ENCODE data around the gene RAB3C. TPM values are rescaled to one million over a fixed set of nuclear protein-coding genes. Genes with fewer than 3 reads are reported as not detected.

Gene RAB3C
- total and polyA plus RNA-seq, 10 donors, result 0.06 to 2.0 (median 0.21) TPM; not detected in 2

- no peaks in the 10 kb centered on the region for H3K27me3 ChIP-seq (replicated peaks in 1 of 7)
- H3K4me3 ChIP-seq, result no peak overlapping the region
- peaks cover 0 to 26% (median 7%) of the 10 kb centered on the region in 6 donors for H3K4me1 ChIP-seq
- WGBS, 5 donors, result 85 to 93% (median 90%) methylated on average over 4 of the region's 4 CpGs
- no peaks in the 10 kb centered on the region for H3K9me3 ChIP-seq
- no peaks in the 10 kb centered on the region for H3K36me3 ChIP-seq
- intact Hi-C loops (cut with DNase I; ENCODE audit: low total_unique reads), result loop anchor here (10.0 kb wide), 1 partner anchor 287 kb away; no protein-coding TSS in a partner anchor
- TF ChIP-seq POLR2A (IDR thresholded peaks at IDR 0.05) (no peak), CTCF (IDR thresholded peaks at IDR 0.05 in 8 of 11, conservative IDR thresholded peaks at IDR 0.05 in 3 of 11) (no peak), POLR2AphosphoS5 (IDR thresholded peaks at IDR 0.05) (no peak)
- H3K27ac ChIP-seq, result peak overlapping the region in 5 of 8 donors; percentile 43 to 75 (median 49)
- no peak for DNase-seq
Observed at GRCh38 chr5:58887311-58887710, 304.4 kb downstream of the RAB3C start.

- no peak for DNase-seq
- Histone ChIP-seq H3K4me1 (peaks cover 0 to 26% (median 7%) of the 10 kb centered on the region in 6 donors), H3K27ac (peak overlapping the region in 7 of 8 donors; percentile 26 to 75 (median 49)), H3K27me3 (replicated peaks in 1 of 7) (no peaks in the 10 kb centered on the region), H3K36me3 (no peaks in the 10 kb centered on the region), H3K9me3 (no peaks in the 10 kb centered on the region), H3K4me3 (no peak overlapping the region)
- peak in 2 of 3 donors; percentile 49 to 63 for TF ChIP-seq POLR2AphosphoS5 (IDR thresholded peaks at IDR 0.05)
- TF ChIP-seq CTCF (IDR thresholded peaks at IDR 0.05 in 8 of 11, conservative IDR thresholded peaks at IDR 0.05 in 3 of 11), result no peak
- intact Hi-C loops (cut with DNase I; ENCODE audit: low total_unique reads), result loop anchor here (10.0 kb wide), 1 partner anchor 287 kb away; no protein-coding TSS in a partner anchor
- 53 to 63% (median 57%) methylated on average over 7 of the region's 7 CpGs for WGBS, 5 donors
Observed at GRCh38 chr5:58887721-58888409, 305.0 kb downstream of the RAB3C start.

- H3K4me1 ChIP-seq, result peaks cover 0 to 26% (median 7%) of the 10 kb centered on the region in 6 donors
- no peaks in the 10 kb centered on the region for H3K27me3 ChIP-seq (replicated peaks in 1 of 7)
- peak overlapping the region in 5 of 8 donors; percentile 49 to 73 (median 68) for H3K27ac ChIP-seq
- H3K36me3 ChIP-seq, result no peaks in the 10 kb centered on the region
- WGBS, 5 donors, result 90 to 97% (median 94%) methylated on average over 12 of the region's 12 CpGs
- no peak for DNase-seq
- H3K9me3 ChIP-seq, result no peaks in the 10 kb centered on the region
- no peak for TF ChIP-seq POLR2A (IDR thresholded peaks at IDR 0.05)
- no peak for TF ChIP-seq CTCF (IDR thresholded peaks at IDR 0.05 in 8 of 11, conservative IDR thresholded peaks at IDR 0.05 in 3 of 11)
- no peak for TF ChIP-seq POLR2AphosphoS5 (IDR thresholded peaks at IDR 0.05)
- H3K4me3 ChIP-seq, result no peak overlapping the region
- intact Hi-C loops (cut with DNase I; ENCODE audit: low total_unique reads), result loop anchor here (5.0 kb wide), 1 partner anchor 117 kb away; no protein-coding TSS in a partner anchor
Observed at GRCh38 chr5:58890265-58890664, 307.4 kb downstream of the RAB3C start.

- intact Hi-C loops (cut with DNase I; ENCODE audit: low total_unique reads), result loop anchor here (5.0 kb wide), 1 partner anchor 117 kb away; no protein-coding TSS in a partner anchor
- Histone ChIP-seq H3K36me3 (no peaks in the 10 kb centered on the region), H3K27ac (peak overlapping the region in 7 of 8 donors; percentile 6 to 73 (median 67))
Observed at GRCh38 chr5:58890701-58891085, 307.8 kb downstream of the RAB3C start.

More at GRCh38 chr5:58890701-58891085, 307.8 kb downstream of the RAB3C start:
- Histone ChIP-seq H3K4me1 (peaks cover 0 to 26% (median 7%) of the 10 kb centered on the region in 6 donors), H3K9me3 (no peaks in the 10 kb centered on the region), H3K27me3 (replicated peaks in 1 of 7) (no peaks in the 10 kb centered on the region), H3K4me3 (no peak overlapping the region)
- no peak for DNase-seq
- WGBS, 5 donors, result 88 to 93% (median 90%) methylated on average over 6 of the region's 6 CpGs
- TF ChIP-seq POLR2AphosphoS5 (IDR thresholded peaks at IDR 0.05), result no peak

Measured in spleen (tissue), 11 donors.